ACHN (cell line): ENCODE data around the gene TBX21.

Experiments
- DNase-seq: peaks from one replicate; pipeline ENCODE4 v3.0.0-alpha.2; 2015
- in situ Hi-C: cut with HindIII; loops from 2 replicates; pipeline ENCODE4 v1.10.0; 2017; ENCODE audit warnings: low sequenced_read_pairs, low pct_ligation_motif_present, low pct_unique_long_range_greater_than_20kb

The TBX21 gene

GRCh38 chr17:47791025-47791424 lies 58.0 kb downstream of the TBX21 start:
- no peak for DNase-seq
- in situ Hi-C loops = no loop called here

GRCh38 chr17:47792457-47792856 lies 59.4 kb downstream of the TBX21 start:
- DNase-seq = no peak
- in situ Hi-C loops = no loop called here

- in situ Hi-C loops = no loop called here
- DNase-seq = no peak
These were observed 59.9 kb downstream of the TBX21 start for GRCh38 chr17:47792979-47793378.
